ENCODE data around the gene PFDN4.

- TF ChIP-seq POLR2AphosphoS5 (IDR thresholded peaks at IDR 0.05) (no peak), CTCF (IDR thresholded peaks at IDR 0.05) (no peak), POLR2A (IDR thresholded peaks at IDR 0.05) (no peak), EP300 (IDR thresholded peaks at IDR 0.05) (no peak)
Observed at GRCh38 chr20:54172856-54173652, 34.8 kb upstream of the PFDN4 start.

All from upper lobe of left lung (tissue), 4 donors.